Measurements from ENCODE around the gene ISCU. TPM values are rescaled to one million over a fixed set of nuclear protein-coding genes. Genes with fewer than 3 reads are reported as not detected.
"Not testable (repeated sequence)": the region's sequence is repeated elsewhere in the genome, so short reads cannot be mapped to it uniquely, and the experiment has no call there.

The ISCU gene
- total RNA-seq, 2 donors from 2014 or later, result 93.7 to 97.5 TPM

DNA sequence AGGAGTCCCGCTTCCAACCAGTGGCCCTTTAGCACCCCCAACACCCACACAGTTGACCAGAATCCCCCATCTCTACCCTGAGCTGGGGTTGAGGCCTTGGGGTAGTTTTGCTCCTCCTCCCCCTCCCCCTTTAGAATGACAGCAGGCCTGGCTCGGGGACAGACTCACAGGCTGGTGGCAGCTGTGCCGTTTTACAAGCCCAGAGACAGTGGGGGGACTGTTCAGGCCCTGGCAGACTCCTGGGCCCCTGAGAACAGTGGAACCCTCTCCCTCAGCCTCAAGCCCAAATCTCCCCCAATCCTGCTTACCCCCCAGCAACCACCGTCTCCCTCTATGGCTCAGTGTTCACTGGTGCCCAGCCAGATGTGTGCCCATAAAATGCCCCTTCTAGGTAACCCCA is 25.4 kb downstream of the ISCU start:
- TF ChIP-seq, protein P1, sequence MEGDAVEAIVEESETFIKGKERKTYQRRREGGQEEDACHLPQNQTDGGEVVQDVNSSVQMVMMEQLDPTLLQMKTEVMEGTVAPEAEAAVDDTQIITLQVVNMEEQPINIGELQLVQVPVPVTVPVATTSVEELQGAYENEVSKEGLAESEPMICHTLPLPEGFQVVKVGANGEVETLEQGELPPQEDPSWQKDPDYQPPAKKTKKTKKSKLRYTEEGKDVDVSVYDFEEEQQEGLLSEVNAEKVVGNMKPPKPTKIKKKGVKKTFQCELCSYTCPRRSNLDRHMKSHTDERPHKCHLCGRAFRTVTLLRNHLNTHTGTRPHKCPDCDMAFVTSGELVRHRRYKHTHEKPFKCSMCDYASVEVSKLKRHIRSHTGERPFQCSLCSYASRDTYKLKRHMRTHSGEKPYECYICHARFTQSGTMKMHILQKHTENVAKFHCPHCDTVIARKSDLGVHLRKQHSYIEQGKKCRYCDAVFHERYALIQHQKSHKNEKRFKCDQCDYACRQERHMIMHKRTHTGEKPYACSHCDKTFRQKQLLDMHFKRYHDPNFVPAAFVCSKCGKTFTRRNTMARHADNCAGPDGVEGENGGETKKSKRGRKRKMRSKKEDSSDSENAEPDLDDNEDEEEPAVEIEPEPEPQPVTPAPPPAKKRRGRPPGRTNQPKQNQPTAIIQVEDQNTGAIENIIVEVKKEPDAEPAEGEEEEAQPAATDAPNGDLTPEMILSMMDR (IDR thresholded peaks at IDR 0.05), result no peak
- no peak overlapping the region for H3K4me3 ChIP-seq
- no peak overlapping the region for H3K9ac ChIP-seq (ENCODE audit: low read depth in 2 of 2, low read length in 2 of 2)
- no peaks in the 10 kb centered on the region for H3K36me3 ChIP-seq
- H3K9me3 ChIP-seq, result no peaks in the 10 kb centered on the region
- H3K27me3 ChIP-seq, result no peaks in the 10 kb centered on the region
- H3K4me1 ChIP-seq, result no peaks in the 10 kb centered on the region
- intact Hi-C loops (cut with DNase I), result no loop called here
- DNase-seq, result no peak
- no peak overlapping the region for H3K27ac ChIP-seq

DNA sequence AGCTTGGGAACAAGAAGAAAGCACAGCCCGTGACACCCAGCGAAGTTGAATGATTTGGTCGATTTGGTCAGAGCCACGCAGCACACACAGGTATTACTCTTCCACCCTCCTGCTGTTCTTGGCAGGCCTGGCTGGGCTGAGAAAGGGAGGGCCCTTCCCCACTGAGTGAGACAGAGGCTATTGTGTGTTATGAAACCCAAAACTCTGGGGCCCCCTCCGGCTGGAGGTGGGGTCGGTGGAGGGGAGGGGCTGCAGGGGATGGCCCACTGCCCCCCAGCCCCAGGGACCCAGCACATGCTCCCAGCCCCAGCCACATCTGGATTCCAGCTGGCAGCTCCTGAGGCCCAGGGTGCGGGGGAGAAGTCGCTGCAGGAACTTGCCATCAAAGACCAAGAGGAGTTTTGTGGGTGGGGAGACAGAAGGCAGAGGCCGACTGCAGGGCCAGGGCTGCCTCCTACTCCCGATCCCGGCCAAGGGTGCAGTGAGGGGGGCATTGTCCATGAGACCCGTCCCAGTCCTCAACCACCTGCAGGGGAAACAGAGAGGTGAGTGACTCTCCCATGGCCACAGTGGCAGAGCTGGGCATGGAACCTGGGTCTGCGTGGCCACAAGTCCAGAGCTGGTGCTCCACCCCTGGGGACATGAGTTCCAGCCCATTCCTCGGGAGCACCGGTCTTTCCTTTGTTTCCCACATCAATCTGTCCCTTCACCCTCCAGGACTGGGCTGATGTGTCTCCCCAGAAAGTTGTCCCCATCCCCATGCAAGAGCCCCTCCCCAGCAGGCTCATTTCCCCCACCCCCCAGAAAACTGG is 26.8 kb downstream of the ISCU start:
- TF ChIP-seq, protein P1 (IDR thresholded peaks at IDR 0.05), result no peak
- no peaks in the 10 kb centered on the region for H3K9me3 ChIP-seq
- no peaks in the 10 kb centered on the region for H3K27me3 ChIP-seq
- no peak overlapping the region for H3K4me3 ChIP-seq
- H3K4me1 ChIP-seq, result no peaks in the 10 kb centered on the region
- H3K36me3 ChIP-seq, result no peaks in the 10 kb centered on the region
- DNase-seq, result no peak
- H3K9ac ChIP-seq (ENCODE audit: low read depth in 2 of 2, low read length in 2 of 2), result peak overlapping the region in 1 of 2 donors; percentile 24
- intact Hi-C loops (cut with DNase I), result no loop called here
- no peak overlapping the region for H3K27ac ChIP-seq

DNA sequence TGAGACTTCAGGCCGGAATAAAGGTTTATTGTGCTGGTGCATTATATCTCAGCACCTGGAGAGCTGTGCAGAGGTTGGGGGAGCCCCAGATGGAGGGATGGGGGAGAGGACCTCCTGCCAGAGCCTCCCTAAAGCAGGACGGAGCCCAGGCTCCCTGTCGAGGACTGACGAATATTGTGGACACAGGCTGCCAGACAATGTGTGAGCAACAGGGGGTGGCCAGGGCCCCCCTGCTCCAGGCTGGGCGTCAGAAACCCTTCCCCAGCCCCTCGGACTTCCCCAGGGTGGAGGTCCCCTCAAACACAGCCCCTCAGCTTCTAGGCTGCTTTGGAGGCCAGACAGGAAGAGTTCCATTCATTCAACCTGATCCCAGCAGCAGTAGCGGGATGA is 27.4 kb downstream of the ISCU start:
- TF ChIP-seq, protein P1 (IDR thresholded peaks at IDR 0.05), result no peak
- no peak overlapping the region for H3K9ac ChIP-seq (ENCODE audit: low read depth in 2 of 2, low read length in 2 of 2)
- H3K27ac ChIP-seq, result no peak overlapping the region
- no peak for DNase-seq
- no peaks in the 10 kb centered on the region for H3K27me3 ChIP-seq
- H3K36me3 ChIP-seq, result no peaks in the 10 kb centered on the region
- intact Hi-C loops (cut with DNase I), result no loop called here
- no peak overlapping the region for H3K4me3 ChIP-seq
- no peaks in the 10 kb centered on the region for H3K9me3 ChIP-seq
- no peaks in the 10 kb centered on the region for H3K4me1 ChIP-seq

DNA sequence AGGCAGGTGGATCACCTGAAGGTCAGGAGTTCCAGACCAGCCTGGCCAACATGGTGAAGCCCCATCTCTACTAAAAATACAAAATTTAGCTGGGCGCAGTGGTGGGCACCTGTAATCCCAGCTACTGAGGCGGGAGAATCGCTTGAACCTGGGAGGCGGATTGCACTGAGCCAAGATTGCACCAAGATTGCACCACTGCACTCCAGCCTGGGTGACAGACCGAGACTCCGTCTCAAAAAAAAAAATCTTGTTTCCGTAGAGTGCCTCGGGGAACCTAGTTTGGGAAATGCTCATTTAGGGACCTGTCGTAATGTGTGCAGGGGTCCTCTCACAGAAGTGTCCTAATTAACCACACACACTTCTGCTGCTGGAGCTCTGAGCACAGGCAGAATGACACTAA is 28.1 kb downstream of the ISCU start:
- intact Hi-C loops (cut with DNase I); H3K27me3 ChIP-seq; H3K4me3 ChIP-seq; H3K9me3 ChIP-seq; H3K9ac ChIP-seq (ENCODE audit: low read depth in 2 of 2, low read length in 2 of 2); H3K4me1 ChIP-seq; H3K27ac ChIP-seq; DNase-seq; H3K36me3 ChIP-seq: not testable (repeated sequence)

DNA sequence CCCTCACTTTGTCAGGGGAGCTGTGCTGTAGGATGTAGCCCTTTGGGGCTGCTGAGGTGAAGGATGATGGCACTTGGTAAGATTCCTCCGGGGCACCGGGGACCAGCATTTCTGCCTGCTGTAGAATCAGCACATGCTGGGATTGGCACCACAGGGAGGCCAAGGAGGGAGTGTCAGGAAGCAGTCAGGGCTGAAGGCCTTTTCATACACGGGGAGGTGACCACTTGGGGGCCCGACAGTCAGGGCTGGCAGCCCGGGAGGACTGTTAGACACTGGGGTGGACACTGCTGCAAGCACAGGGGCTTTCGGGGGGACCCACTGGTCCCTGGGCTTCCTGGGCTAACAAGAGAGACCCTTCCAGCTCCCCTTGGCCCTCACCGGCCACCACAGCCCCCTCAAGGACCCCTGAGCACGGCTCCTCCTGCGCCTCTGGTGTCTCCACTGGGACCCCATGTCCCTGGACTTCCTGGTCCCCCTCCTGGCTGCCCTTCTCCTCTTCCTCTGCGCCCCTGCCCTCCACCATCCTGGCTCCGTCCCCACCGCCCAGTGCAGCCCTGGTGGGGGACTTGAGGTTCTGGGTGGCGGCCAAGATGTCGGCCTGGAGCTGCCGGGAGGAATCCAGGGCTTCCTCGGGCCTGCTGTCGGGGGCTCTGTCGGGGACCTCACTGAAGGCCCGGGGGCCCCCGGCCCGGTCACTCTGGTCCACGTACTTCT is 29.0 kb downstream of the ISCU start:
- intact Hi-C loops (cut with DNase I), result no loop called here
- TF ChIP-seq, protein P1 (IDR thresholded peaks at IDR 0.05), result no peak
- Histone ChIP-seq H3K27ac (no peak overlapping the region), H3K36me3 (no peaks in the 10 kb centered on the region), H3K9me3 (no peaks in the 10 kb centered on the region), H3K4me3 (no peak overlapping the region), H3K4me1 (no peaks in the 10 kb centered on the region), H3K27me3 (no peaks in the 10 kb centered on the region), H3K9ac (ENCODE audit: low read depth in 2 of 2, low read length in 2 of 2) (no peak overlapping the region)
- no peak for DNase-seq
